ENCODE results near the gene NPAS3.

DNA sequence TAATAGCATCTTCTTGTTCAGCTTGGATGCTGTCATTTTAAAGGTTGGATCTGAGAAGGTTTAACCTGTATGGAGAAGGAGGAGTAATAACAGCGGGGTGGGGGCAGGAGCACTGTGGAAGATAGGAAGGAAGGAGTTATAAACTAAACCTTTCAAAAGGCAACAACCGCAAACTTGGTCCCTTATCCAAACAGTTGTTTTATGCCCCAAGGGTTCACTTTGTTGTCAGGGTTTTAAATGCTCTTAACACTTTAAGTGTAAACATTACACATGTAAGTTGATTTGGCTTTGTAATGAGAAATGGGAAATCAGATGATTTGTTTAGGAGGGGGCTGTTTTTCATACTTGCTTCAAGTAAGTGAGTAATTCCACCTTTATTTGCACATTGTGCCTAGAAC lies 3.0 kb downstream of the NPAS3 start:
- TF ChIP-seq, protein P1, sequence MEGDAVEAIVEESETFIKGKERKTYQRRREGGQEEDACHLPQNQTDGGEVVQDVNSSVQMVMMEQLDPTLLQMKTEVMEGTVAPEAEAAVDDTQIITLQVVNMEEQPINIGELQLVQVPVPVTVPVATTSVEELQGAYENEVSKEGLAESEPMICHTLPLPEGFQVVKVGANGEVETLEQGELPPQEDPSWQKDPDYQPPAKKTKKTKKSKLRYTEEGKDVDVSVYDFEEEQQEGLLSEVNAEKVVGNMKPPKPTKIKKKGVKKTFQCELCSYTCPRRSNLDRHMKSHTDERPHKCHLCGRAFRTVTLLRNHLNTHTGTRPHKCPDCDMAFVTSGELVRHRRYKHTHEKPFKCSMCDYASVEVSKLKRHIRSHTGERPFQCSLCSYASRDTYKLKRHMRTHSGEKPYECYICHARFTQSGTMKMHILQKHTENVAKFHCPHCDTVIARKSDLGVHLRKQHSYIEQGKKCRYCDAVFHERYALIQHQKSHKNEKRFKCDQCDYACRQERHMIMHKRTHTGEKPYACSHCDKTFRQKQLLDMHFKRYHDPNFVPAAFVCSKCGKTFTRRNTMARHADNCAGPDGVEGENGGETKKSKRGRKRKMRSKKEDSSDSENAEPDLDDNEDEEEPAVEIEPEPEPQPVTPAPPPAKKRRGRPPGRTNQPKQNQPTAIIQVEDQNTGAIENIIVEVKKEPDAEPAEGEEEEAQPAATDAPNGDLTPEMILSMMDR (IDR thresholded peaks at IDR 0.05): no peak
- TF ChIP-seq POLR2A (IDR thresholded peaks at IDR 0.05): no peak
